ENCODE results near the gene STX11. TPM values are rescaled to one million over a fixed set of nuclear protein-coding genes. Genes with fewer than 3 reads are reported as not detected.

Gene STX11
- polyA plus RNA-seq, 1 donor from 2014 or later: not detected

GRCh38 chr6:144141470-144141869 lies 8.8 kb upstream of the STX11 start:
- Histone ChIP-seq H3F3A (ENCODE audit: insufficient read depth, low read length, poor library complexity, severe bottlenecking) (no peaks in the 10 kb centered on the region), H3K27ac (ENCODE audit: low read length) (no peak overlapping the region), H3K36me3 (ENCODE audit: insufficient read depth, low read length) (no peaks in the 10 kb centered on the region), H3K4me3 (ENCODE audit: low read length) (no peak overlapping the region), H3K9me2 (ENCODE audit: insufficient read depth, low read length) (no peaks in the 10 kb centered on the region), H3K9me3 (ENCODE audit: low read length) (no peaks in the 10 kb centered on the region), H3K79me2 (replicated peaks; ENCODE audit: insufficient read depth, low read length) (no peaks in the 10 kb centered on the region), H3K27me3 (ENCODE audit: insufficient read depth, low read depth, low read length) (no peaks in the 10 kb centered on the region), H2AFZ (ENCODE audit: low read depth, low read length) (no peak overlapping the region), H3K9ac (ENCODE audit: low read length) (no peak overlapping the region), H4K20me1 (ENCODE audit: insufficient read depth) (no peaks in the 10 kb centered on the region), H3K4me2 (ENCODE audit: low read length) (no peak overlapping the region)
- TF ChIP-seq RAD21 (conservative IDR thresholded peaks at IDR 0.05): no peak
- TF ChIP-seq EP300 (conservative IDR thresholded peaks at IDR 0.05; ENCODE audit: poor library complexity, severe bottlenecking): no peak
- TF ChIP-seq TAF1 (IDR thresholded peaks at IDR 0.05; ENCODE audit: low read depth): no peak
- no peak for TF ChIP-seq MXI1 (conservative IDR thresholded peaks at IDR 0.05; ENCODE audit: poor library complexity, severe bottlenecking)
- no peak for TF ChIP-seq REST (IDR thresholded peaks at IDR 0.05; ENCODE audit: borderline replicate concordance)
- no peak for TF ChIP-seq CTCF (IDR thresholded peaks at IDR 0.05; ENCODE audit: poor library complexity, severe bottlenecking)
- TF ChIP-seq POLR2AphosphoS5 (IDR thresholded peaks at IDR 0.05): no peak
- no peak for TF ChIP-seq SMC3 (conservative IDR thresholded peaks at IDR 0.05; ENCODE audit: poor library complexity)
- TF ChIP-seq EZH2 (IDR thresholded peaks at IDR 0.05; ENCODE audit: borderline replicate concordance, insufficient read depth, low read length, poor library complexity, severe bottlenecking): no peak

- TF ChIP-seq MXI1 (conservative IDR thresholded peaks at IDR 0.05; ENCODE audit: poor library complexity, severe bottlenecking): no peak
- no peak for TF ChIP-seq CTCF (IDR thresholded peaks at IDR 0.05; ENCODE audit: poor library complexity, severe bottlenecking)
- TF ChIP-seq TAF1 (IDR thresholded peaks at IDR 0.05; ENCODE audit: low read depth): no peak
- no peak for TF ChIP-seq POLR2AphosphoS5 (IDR thresholded peaks at IDR 0.05)
- TF ChIP-seq EZH2 (IDR thresholded peaks at IDR 0.05; ENCODE audit: borderline replicate concordance, insufficient read depth, low read length, poor library complexity, severe bottlenecking): no peak
- TF ChIP-seq SMC3 (conservative IDR thresholded peaks at IDR 0.05; ENCODE audit: poor library complexity): no peak
- no peak for TF ChIP-seq RAD21 (conservative IDR thresholded peaks at IDR 0.05)
- TF ChIP-seq EP300 (conservative IDR thresholded peaks at IDR 0.05; ENCODE audit: poor library complexity, severe bottlenecking): no peak
- TF ChIP-seq REST (IDR thresholded peaks at IDR 0.05; ENCODE audit: borderline replicate concordance): no peak
- no peak overlapping the region for H3K4me3 ChIP-seq (ENCODE audit: low read length)
- H3K4me2 ChIP-seq (ENCODE audit: low read length): no peak overlapping the region
- no peak overlapping the region for H3K27ac ChIP-seq (ENCODE audit: low read length)
- no peak overlapping the region for H3K9ac ChIP-seq (ENCODE audit: low read length)
- H3K9me3 ChIP-seq (ENCODE audit: low read length): no peaks in the 10 kb centered on the region
- H3K9me2 ChIP-seq (ENCODE audit: insufficient read depth, low read length): no peaks in the 10 kb centered on the region
- no peaks in the 10 kb centered on the region for H3F3A ChIP-seq (ENCODE audit: insufficient read depth, low read length, poor library complexity, severe bottlenecking)
- H3K79me2 ChIP-seq (replicated peaks; ENCODE audit: insufficient read depth, low read length): no peaks in the 10 kb centered on the region
- no peak overlapping the region for H2AFZ ChIP-seq (ENCODE audit: low read depth, low read length)
- H4K20me1 ChIP-seq (ENCODE audit: insufficient read depth): no peaks in the 10 kb centered on the region
- H3K27me3 ChIP-seq (ENCODE audit: insufficient read depth, low read depth, low read length): no peaks in the 10 kb centered on the region
- H3K36me3 ChIP-seq (ENCODE audit: insufficient read depth, low read length): no peaks in the 10 kb centered on the region
Measured at GRCh38 chr6:144143106-144143505, 7.2 kb upstream of the STX11 start.

Measured in neural cell (in vitro differentiated cells).